ENCODE data around the gene TM6SF1.

DNA sequence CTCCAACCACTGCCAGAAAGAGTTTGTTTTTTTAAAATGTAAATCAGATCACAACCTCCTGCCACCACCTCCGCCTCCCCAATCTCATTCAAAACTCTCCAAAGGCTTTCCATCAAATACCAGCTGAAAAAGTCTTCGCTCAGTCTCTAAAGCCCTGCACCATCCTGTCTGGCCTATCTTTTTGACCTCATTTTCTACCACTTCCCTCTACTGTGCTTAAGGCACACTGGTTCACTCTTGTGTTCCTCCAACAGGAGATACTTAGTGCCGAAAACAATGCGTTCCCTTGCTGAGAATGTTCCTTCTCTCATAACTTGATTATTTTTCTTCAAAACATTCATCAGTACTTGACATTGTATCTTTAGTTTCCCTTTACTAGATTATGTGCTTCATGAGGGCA lies 43.9 kb upstream of the TM6SF1 start:
- TF ChIP-seq, protein P1, sequence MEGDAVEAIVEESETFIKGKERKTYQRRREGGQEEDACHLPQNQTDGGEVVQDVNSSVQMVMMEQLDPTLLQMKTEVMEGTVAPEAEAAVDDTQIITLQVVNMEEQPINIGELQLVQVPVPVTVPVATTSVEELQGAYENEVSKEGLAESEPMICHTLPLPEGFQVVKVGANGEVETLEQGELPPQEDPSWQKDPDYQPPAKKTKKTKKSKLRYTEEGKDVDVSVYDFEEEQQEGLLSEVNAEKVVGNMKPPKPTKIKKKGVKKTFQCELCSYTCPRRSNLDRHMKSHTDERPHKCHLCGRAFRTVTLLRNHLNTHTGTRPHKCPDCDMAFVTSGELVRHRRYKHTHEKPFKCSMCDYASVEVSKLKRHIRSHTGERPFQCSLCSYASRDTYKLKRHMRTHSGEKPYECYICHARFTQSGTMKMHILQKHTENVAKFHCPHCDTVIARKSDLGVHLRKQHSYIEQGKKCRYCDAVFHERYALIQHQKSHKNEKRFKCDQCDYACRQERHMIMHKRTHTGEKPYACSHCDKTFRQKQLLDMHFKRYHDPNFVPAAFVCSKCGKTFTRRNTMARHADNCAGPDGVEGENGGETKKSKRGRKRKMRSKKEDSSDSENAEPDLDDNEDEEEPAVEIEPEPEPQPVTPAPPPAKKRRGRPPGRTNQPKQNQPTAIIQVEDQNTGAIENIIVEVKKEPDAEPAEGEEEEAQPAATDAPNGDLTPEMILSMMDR (IDR thresholded peaks at IDR 0.05 in 8 of 11, conservative IDR thresholded peaks at IDR 0.05 in 3 of 11), result no peak
- no peak for TF ChIP-seq POLR2A (IDR thresholded peaks at IDR 0.05)

All from spleen (tissue), 7 donors.